Measurements from ENCODE around the gene RIC3.

Gene RIC3

DNA sequence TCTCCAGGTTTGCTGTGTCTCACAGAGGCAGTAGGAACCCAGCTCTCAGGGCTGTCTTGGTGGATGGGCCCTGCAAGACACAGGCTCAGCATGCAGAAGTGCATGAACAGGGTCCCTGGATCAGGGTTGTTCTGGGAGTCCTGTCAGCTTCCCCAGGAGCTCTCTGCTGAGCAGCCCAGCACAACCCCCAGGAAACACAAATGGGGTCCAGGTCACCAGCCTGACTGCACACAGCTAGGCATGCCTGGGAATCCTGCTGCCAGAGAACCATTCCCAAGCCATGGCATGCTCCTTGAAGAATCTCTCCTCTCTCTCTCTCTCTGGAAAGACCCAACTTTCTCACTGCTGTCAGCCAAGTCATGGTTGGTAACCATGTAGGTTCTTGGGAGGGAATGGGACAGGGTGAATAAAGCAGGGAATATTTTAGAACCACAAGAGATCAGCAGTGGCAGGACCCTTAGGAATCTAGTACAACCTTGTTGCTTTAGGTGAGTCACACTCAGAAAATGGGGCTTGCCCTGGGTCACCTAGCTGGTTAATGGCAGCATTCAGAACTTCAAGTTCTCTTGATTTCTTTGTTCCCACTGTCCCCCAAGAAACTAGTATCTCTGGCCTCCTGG lies 66.4 kb downstream of the RIC3 start:
- no peak for FAIRE-seq

- FAIRE-seq, result no peak
These were observed 67.4 kb downstream of the RIC3 start for GRCh38 chr11:8101421-8101820.

DNA sequence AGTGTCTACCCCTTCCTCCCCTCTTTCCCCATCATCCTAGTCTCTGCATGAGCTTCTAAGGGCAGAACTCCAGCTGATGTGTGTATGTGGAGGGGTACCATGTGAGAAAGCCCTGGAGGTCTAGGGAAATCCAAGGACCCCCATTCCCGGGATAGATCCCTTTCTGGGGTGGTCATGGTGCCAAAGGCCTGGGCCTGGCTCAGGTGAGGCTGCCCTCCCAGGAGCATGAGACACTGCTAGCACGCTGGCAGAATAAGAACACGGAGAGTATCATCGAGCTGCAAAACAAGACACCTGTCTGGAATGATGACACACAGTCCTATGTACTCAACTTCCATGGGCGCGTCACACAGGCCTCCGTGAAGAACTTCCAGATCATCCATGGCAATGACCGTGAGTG lies 68.2 kb downstream of the RIC3 start:
- FAIRE-seq, result no peak

GRCh38 chr11:8100158-8100557 lies 68.7 kb downstream of the RIC3 start:
- no peak for FAIRE-seq

GRCh38 chr11:8099291-8099899 lies 69.4 kb downstream of the RIC3 start:
- peak; percentile 21 for FAIRE-seq

DNA sequence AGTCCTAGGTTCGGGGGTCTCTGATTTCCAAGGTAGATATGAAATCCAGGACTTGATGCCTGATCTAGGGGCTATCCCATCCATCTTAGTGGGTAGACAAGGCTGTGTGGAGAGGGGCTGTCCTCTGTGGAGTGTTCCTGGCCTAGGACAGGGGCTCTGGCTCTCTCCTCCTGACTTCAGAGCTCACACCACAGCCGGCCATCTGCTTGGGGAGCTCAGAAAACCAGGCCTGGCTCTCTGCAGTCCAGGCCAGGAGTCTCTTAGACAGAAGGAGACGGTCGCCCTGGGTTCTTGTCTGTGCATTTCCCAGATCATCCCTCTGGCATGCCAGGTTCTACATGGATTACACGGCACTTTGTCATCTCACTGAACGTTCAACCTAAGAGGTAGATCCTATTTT lies 69.9 kb downstream of the RIC3 start:
- no peak for FAIRE-seq

DNA sequence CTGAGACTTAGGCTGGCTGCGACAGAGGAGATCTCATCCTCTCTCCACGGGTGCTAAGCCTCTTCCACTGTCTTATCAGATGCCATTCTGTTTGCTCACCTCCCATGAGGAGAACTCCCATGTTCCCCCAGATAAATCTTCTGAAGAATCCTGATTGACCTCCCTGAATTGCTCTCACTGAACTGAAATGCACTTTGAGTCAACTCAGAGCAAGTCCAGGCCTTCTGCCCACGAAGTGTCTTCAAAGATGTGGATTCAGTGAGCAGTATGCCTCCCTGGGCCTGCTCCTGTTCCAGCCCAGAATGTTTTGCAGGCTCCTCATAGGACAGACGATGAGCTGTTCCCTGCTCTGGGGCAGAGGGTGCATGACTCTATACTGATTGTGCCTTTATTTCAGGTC lies 70.5 kb downstream of the RIC3 start:
- FAIRE-seq, result no peak

GRCh38 chr11:8097926-8098325 lies 70.9 kb downstream of the RIC3 start:
- no peak for FAIRE-seq

GRCh38 chr11:8097468-8097867 lies 71.4 kb downstream of the RIC3 start:
- FAIRE-seq, result no peak

GRCh38 chr11:8097062-8097461 lies 71.8 kb downstream of the RIC3 start:
- FAIRE-seq, result no peak

DNA sequence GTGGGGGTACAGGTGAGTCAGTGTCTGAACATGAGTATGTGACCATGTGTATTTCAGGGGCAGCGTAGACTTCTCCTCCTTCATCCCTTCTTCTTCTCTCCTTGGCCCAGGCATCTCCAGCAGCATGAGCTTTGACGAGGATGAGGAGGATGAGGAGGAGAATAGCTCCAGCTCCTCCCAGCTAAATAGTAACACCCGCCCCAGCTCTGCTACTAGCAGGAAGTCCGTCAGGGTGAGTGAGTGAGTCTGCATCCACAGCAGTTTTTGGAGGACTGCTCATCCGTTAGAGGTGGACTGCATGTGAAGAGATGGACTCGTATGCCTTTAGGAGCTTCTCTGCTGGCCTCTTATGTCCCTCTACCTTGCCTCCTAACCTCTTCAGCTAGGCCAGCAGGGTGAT lies 72.2 kb downstream of the RIC3 start:
- FAIRE-seq, result no peak

DNA sequence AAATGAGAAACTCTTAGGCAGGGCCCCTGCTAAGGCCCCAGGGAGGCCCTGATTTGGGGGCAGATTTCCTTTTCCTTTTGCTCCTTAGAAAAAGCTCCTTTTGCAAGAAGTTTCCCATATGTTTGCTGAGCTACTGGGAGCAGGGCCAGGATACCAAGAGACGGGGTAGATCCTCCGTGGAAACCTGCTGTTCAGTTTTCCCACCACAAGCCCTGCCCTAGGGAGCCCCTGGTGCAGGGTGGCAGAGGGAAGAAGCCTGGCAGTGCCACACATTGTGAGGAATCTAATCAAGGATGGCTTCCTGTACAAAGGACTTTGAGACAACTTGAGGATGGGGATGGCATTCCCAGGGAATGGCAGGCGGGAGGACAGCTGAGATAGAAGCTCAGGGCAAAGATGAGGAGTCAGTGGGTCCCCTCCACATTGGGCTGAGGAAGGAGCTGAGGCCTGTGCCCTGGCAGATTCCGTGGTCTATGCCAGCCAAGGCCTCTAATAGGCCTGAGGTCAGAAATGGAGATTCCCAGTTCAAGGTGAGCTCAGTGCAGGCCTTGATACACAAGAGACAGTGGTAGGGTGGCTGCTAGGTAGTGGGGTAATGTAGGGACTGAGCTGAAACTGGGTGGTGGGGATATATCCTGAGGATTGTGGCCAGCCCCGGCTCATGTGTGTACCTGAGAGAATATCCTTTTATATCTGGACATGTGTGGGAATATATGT lies 72.9 kb downstream of the RIC3 start:
- FAIRE-seq, result no peak

GRCh38 chr11:8095371-8095770 lies 73.5 kb downstream of the RIC3 start:
- FAIRE-seq, result no peak

DNA sequence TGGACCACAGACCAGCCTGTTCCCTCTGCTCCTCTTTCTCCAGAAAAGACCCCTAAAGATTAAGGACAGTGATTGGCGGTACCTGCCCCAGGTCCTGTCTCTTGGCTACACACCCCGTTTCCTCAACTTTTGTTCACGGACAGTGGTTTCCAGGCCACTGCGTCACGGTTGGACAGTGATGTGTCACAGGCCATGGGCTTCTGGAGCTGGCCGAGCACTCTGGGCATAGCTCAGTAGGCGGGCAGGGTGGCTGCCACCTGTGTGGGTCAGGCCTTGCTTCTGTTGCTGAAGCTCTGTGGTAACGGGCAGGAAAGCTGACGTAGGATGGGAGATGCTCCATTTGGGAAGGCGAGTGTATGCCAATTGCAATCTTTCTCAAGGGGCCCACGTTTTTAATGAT lies 74.2 kb downstream of the RIC3 start:
- FAIRE-seq, result no peak

DNA sequence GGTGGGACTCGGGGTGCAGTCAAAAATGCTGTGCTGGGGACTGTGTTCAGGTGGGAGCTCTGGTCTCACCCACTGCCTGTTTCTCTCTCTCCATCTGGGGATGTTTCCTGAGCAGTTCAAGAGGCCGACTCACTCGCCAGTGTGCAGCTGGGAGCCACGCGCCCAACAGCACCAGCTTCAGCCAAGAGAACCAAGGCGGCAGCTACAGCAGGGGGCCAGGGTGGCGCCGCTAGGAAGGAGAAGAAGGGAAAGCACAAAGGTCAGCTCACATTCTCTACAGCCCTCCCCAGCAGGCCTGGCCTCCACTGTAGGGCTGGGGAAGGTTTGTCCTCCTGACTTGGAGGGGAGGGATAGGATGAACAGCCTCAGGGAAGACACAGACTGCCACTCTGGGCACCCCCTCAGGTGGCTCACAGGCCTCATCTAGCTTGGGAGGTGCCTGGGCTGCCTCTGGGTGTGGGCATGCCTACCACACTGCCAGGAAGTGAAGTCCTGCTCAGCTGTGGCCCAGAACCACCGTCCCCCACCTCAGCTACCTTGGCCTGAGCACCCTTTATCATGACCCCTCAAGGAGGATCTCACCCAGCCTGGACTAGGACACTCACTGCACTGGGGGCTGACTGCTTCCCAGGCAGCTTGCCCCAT lies 74.8 kb downstream of the RIC3 start:
- no peak for FAIRE-seq

DNA sequence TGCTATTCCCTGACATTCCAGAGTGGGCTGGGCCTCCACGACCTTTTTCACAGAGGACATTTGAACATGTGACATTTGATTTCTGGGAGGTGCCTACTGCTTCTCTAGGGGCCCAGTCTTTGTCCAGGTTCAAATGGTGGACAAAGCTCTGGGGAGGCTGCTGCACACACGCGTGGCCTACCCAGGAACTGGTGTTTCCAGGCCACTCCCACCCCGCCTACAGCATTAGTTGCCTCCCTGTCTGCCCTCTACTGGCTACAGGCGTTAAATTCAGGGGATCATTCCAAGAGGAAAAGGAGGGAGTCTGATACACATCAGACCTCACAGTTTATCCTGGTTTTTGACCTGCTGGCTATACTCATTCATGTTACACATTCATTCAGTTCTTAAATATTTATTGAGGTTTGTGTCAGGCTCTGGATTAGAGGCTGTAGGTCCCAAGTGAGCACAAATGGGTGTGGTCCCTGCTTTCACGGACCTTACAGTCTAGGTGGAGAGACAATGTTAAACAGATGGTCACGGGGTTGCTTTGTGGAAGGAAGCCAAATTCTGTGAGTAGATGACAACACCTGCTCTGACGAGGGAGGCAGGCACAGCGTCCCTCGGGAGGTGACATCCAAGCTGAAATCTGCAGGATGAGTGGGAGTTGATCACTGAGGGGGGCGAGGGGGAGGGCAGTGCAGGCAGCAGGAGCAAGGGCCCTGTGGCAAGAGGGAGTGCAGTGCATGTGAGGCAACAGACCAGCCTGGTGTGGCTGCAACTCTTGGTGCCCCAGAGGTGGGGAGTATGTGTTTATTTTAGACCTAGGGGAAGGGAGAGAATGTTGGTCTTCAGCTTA lies 76.0 kb downstream of the RIC3 start:
- no peak for FAIRE-seq

DNA sequence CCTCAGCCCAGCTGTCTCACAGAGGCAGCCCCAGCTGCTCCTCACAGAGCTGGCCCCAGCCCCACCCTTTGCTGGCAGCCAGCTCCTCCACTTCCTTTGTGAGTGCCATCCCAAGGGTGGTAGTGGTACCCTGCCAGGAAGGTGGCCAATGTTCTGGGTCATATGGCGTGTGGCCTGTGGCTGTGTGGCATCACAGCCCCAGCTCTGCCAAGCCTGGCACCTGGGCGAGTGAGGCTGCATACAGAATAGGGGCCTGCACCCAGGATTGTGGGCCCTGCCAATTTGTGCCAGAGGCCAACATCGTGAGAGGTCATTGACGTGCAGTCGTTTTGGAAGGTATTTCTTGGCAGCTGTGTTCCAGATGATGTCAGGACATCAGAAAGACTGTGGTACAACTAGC lies 77.1 kb downstream of the RIC3 start:
- FAIRE-seq, result no peak

DNA sequence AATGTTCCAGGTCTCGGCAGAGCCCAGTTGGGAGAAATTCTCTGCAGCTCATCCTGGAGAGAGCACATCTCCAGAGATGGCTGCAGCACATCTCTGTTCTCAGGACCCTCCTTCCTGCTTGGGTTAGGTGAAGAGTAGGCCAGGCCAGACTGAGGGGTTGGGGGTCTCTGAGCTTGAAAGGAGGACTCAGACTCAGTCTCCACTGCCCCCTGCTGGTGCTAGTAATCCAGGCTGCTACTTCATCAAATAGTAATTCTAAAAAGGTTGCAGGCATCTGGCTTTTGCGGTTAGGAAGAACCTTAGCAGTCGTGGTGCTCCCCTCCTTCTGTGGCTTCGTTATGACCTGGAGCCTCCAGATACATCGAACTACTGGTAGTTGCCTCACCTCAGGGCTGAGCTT lies 78.1 kb downstream of the RIC3 start:
- no peak for FAIRE-seq

- no peak for FAIRE-seq
These were observed 78.9 kb downstream of the RIC3 start for GRCh38 chr11:8089791-8090510.

GRCh38 chr11:8087756-8088155 lies 81.1 kb downstream of the RIC3 start:
- FAIRE-seq, result no peak

DNA sequence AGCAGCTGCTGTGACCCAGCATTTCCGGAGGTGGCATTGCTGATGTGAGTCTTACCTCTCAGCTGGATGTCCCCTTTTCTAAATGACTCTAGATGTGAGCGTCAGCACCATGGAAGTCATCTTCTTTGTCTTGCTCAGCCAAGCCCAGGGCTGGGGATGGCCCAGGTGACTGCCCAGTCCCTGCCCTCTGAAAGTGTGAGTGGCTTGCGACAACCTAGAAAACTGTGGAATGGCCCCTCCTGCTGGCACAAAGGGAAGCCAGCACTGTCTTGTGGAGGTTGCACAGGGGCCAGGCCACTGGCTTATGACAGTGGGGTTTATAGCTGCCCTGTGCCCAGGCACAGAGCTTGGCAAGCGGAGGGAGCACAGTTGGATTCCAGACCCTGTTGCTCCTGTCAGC lies 81.6 kb downstream of the RIC3 start:
- no peak for FAIRE-seq

DNA sequence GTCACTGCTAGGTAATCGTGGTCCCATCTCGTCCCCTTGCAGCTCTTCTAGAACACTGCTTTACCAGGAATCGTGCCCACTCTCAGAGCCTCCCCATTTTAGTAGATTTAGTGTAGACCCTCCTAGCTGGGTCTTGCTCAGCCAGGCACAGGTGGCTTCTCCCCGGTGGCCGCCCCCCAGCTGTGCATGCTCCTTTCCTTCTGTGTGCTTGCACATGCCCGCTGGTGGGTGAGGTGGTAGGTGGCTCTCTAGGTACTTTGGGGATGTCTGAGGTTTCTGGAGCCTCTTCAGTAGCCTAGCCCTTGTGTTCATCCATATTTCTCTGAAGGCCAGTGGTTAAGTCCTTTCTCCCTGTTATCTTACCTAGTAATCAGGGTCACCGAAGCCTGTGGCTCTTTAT lies 82.3 kb downstream of the RIC3 start:
- FAIRE-seq, result no peak
